Ascending aorta (tissue), 2 donors: ENCODE data around the gene FCRLA. TPM values are rescaled to one million over a fixed set of nuclear protein-coding genes. Genes with fewer than 3 reads are reported as not detected.

Source experiments
- DNase-seq, 2 donors: peaks; one replicate each; pipeline ENCODE4 v3.0.0-alpha.2; 2019; ENCODE audit warnings: low spot score in 2 of 2
- H3K27ac ChIP-seq, 2 donors: fragments of 200-600 bp; sonication (generic); one replicate each; pipeline ENCODE4 v1.5.1; 2016 to 2017; ENCODE audit warnings: mild to moderate bottlenecking in 1 of 2
- H3K27me3 ChIP-seq: fragments of 200-600 bp; sonication (generic); one replicate; pipeline ENCODE4 v1.5.1; 2017
- H3K36me3 ChIP-seq, 2 donors: fragments of 200-600 bp; sonication (generic); one replicate each; pipeline ENCODE4 v1.5.1; 2016
- H3K4me1 ChIP-seq, 2 donors: fragments of 200-600 bp; sonication (generic); one replicate each; pipeline ENCODE4 v1.5.1; 2016 to 2017; ENCODE audit warnings: mild to moderate bottlenecking in 1 of 2
- H3K4me3 ChIP-seq, 2 donors: fragments of 200-600 bp; sonication (generic); one replicate each; pipeline ENCODE4 v1.5.1; 2016 to 2017; ENCODE audit warnings: mild to moderate bottlenecking in 1 of 2
- H3K9me3 ChIP-seq, 2 donors: fragments of 200-600 bp; sonication (generic); one replicate each; pipeline ENCODE4 v1.5.1; 2016
- CTCF ChIP-seq, 3 experiments: fragments of 200-600 bp in 2 of 3; fragments of 450-650 bp in 1 of 3; sonication (generic) in 2 of 3; IDR thresholded peaks; one replicate each; pipeline ENCODE4 v1.5.1; 2016 to 2019; ENCODE audit warnings: antibody characterized with exemption in 3 of 3, mild to moderate bottlenecking in 1 of 3, moderate library complexity in 1 of 3
- intact Hi-C: fragments of 100-400 bp; cut with DNase I; formaldehyde crosslinking; loops from one replicate; pipeline ENCODE4 v1.15.1; 2023
- total RNA-seq: library from RNA; depleted of rRNA; stranded (reverse); fragments of >200 nt; gene quantifications from one replicate; pipeline ENCODE4 v1.1.0, GENCODE V29; 2016

FCRLA gene
- total RNA-seq, 1 donor from 2014 or later, result not detected

- no peak for DNase-seq
- no peak for TF ChIP-seq CTCF (IDR thresholded peaks at IDR 0.05)
- peaks cover 0 to 4% of the 10 kb centered on the region in 2 donors for H3K4me1 ChIP-seq
- no peaks in the 10 kb centered on the region for H3K27me3 ChIP-seq
- H3K27ac ChIP-seq, result no peak overlapping the region
- no peaks in the 10 kb centered on the region for H3K36me3 ChIP-seq
- no peak overlapping the region for H3K4me3 ChIP-seq
- intact Hi-C loops, result no loop called here
- H3K9me3 ChIP-seq, result no peaks in the 10 kb centered on the region
These were observed 4.8 kb upstream of the FCRLA start for GRCh38 chr1:161702250-161702649.

- no peaks in the 10 kb centered on the region for H3K9me3 ChIP-seq
- no peak for TF ChIP-seq CTCF (IDR thresholded peaks at IDR 0.05)
- H3K27me3 ChIP-seq, result no peaks in the 10 kb centered on the region
- H3K36me3 ChIP-seq, result no peaks in the 10 kb centered on the region
- DNase-seq, result no peak
- H3K27ac ChIP-seq, result peak overlapping the region; percentile 22 to 81
- H3K4me1 ChIP-seq, result peaks cover 0 to 4% of the 10 kb centered on the region in 2 donors
- no peak overlapping the region for H3K4me3 ChIP-seq
- intact Hi-C loops, result no loop called here
These were observed 1.5 kb upstream of the FCRLA start for GRCh38 chr1:161705537-161705936.

GRCh38 chr1:161706113-161706481, 932 bp upstream of the FCRLA start:
- H3K27ac ChIP-seq, result peak overlapping the region; percentile 22 to 81
- H3K27me3 ChIP-seq, result no peaks in the 10 kb centered on the region
- no peak for TF ChIP-seq CTCF (IDR thresholded peaks at IDR 0.05)
- peaks cover 0 to 4% of the 10 kb centered on the region in 2 donors for H3K4me1 ChIP-seq
- DNase-seq, result no peak
- H3K4me3 ChIP-seq, result no peak overlapping the region
- H3K36me3 ChIP-seq, result no peaks in the 10 kb centered on the region
- H3K9me3 ChIP-seq, result no peaks in the 10 kb centered on the region
- intact Hi-C loops, result loop anchor here (1.0 kb wide), 1 partner anchor 20 kb away; no protein-coding TSS in a partner anchor

GRCh38 chr1:161707503-161707902, 474 bp downstream of the FCRLA start:
- Histone ChIP-seq H3K4me1 (peaks cover 0 to 4% of the 10 kb centered on the region in 2 donors), H3K27me3 (no peaks in the 10 kb centered on the region), H3K4me3 (no peak overlapping the region), H3K36me3 (no peaks in the 10 kb centered on the region), H3K27ac (peak overlapping the region in 1 of 2 donors; percentile 58), H3K9me3 (no peaks in the 10 kb centered on the region)
- no peak for DNase-seq
- intact Hi-C loops, result no loop called here
- TF ChIP-seq CTCF (IDR thresholded peaks at IDR 0.05), result no peak

- Histone ChIP-seq H3K4me3 (no peak overlapping the region), H3K9me3 (no peaks in the 10 kb centered on the region), H3K36me3 (no peaks in the 10 kb centered on the region), H3K27ac (no peak overlapping the region), H3K4me1 (peaks cover 0 to 4% of the 10 kb centered on the region in 2 donors), H3K27me3 (no peaks in the 10 kb centered on the region)
- TF ChIP-seq CTCF (IDR thresholded peaks at IDR 0.05), result no peak
- no peak for DNase-seq
- intact Hi-C loops, result no loop called here
These were observed 2.3 kb downstream of the FCRLA start for GRCh38 chr1:161709373-161709772.

- H3K4me1 ChIP-seq, result peaks cover 0 to 4% of the 10 kb centered on the region in 2 donors
- intact Hi-C loops, result no loop called here
These were observed 3.5 kb downstream of the FCRLA start for GRCh38 chr1:161710560-161710959.

More at GRCh38 chr1:161710560-161710959, 3.5 kb downstream of the FCRLA start:
- Histone ChIP-seq H3K4me3 (no peak overlapping the region), H3K27me3 (no peaks in the 10 kb centered on the region), H3K27ac (no peak overlapping the region), H3K9me3 (no peaks in the 10 kb centered on the region), H3K36me3 (no peaks in the 10 kb centered on the region)
- TF ChIP-seq CTCF (IDR thresholded peaks at IDR 0.05), result no peak
- no peak for DNase-seq
